HEK293 (cell line): Measurements from ENCODE around the gene NSD1.

ENCODE experiments used
- CTCF ChIA-PET: fragments of 350-600 bp; formaldehyde crosslinking; extraction: SDS; loops from one replicate; lab custom pipeline; 2021; ENCODE audit warnings: antibody characterized with exemption; lab: Yijun Ruan, JAX
- POLR2A ChIA-PET: fragments of 300-600 bp; formaldehyde crosslinking; extraction: SDS; loops from one replicate; lab custom pipeline; 2020; ENCODE audit warnings: antibody characterized with exemption, inconsistent platforms; lab: Yijun Ruan, JAX
- H3K27ac ChIP-seq: fragments of 200-500 bp; sonication (Bioruptor generic); 2 replicates; pipeline ENCODE4 v1.5.1; 2014; ENCODE audit warnings: low read depth, low read length, control low read depth, inconsistent platforms; ENCODE audit errors: extremely low read depth
- H3K36me3 ChIP-seq, 2 experiments: fragments of 200-500 bp in 1 of 2; sonication (Bioruptor generic) in 1 of 2; 1 replicate in 1 of 2; 2 replicates in 1 of 2; pipeline ENCODE4 v1.5.1; 2014 to 2017; ENCODE audit warnings: inconsistent platforms in 2 of 2, low read length in 2 of 2; ENCODE audit not compliant: control insufficient read depth in 2 of 2, insufficient read depth in 1 of 2
- H3K4me1 ChIP-seq: fragments of 200-500 bp; sonication (Bioruptor generic); 2 replicates; pipeline ENCODE4 v1.5.1; 2014; ENCODE audit warnings: mild to moderate bottlenecking, low read length, inconsistent platforms; ENCODE audit not compliant: control insufficient read depth, insufficient read depth
- H3K4me3 ChIP-seq: 2 replicates; pipeline ENCODE4 v1.5.1; 2011; ENCODE audit warnings: low read depth, mild to moderate bottlenecking, control low read depth, low read length, moderate library complexity
- H3K9me3 ChIP-seq: fragments of 200-500 bp; sonication (Bioruptor generic); 2 replicates; pipeline ENCODE4 v1.5.1; 2014; ENCODE audit warnings: low read depth, low read length, inconsistent platforms; ENCODE audit not compliant: control insufficient read depth, insufficient read depth
- ATF2 ChIP-seq: fragments of 450-650 bp; formaldehyde crosslinking; IDR thresholded peaks from 2 replicates; pipeline ENCODE4 v1.5.1; 2016; ENCODE audit warnings: missing biosample characterization, missing genetic modification characterization, low read depth
- PRDM1 ChIP-seq: fragments of 450-650 bp; formaldehyde crosslinking; IDR thresholded peaks from 2 replicates; pipeline ENCODE4; 2016; ENCODE audit warnings: missing biosample characterization, missing genetic modification characterization
- PRDM6 ChIP-seq: fragments of 450-650 bp; formaldehyde crosslinking; IDR thresholded peaks from 2 replicates; pipeline ENCODE4 v1.5.1; 2017; ENCODE audit warnings: missing biosample characterization, missing genetic modification characterization
- REST ChIP-seq: fragments of 450-650 bp; formaldehyde crosslinking; IDR thresholded peaks from 2 replicates; pipeline ENCODE4 v1.5.1; 2016; ENCODE audit warnings: missing biosample characterization, missing genetic modification characterization
- SP7 ChIP-seq: fragments of 450-650 bp; formaldehyde crosslinking; IDR thresholded peaks from 2 replicates; pipeline ENCODE4 v1.5.1; 2016; ENCODE audit warnings: missing biosample characterization, missing genetic modification characterization
- YY1 ChIP-seq: fragments of 450-650 bp; formaldehyde crosslinking; IDR thresholded peaks from 2 replicates; pipeline ENCODE4 v1.5.1; 2018; ENCODE audit warnings: missing biosample characterization, missing genetic modification characterization
- ZBTB10 ChIP-seq: fragments of 450-650 bp; formaldehyde crosslinking; IDR thresholded peaks from 2 replicates; pipeline ENCODE4 v1.5.1; 2016; ENCODE audit warnings: missing biosample characterization, missing genetic modification characterization
- ZBTB48 ChIP-seq: fragments of 450-650 bp; formaldehyde crosslinking; IDR thresholded peaks from 2 replicates; pipeline ENCODE4 v1.5.1; 2016; ENCODE audit warnings: missing biosample characterization, missing genetic modification characterization
- ZNF184 ChIP-seq: fragments of 450-650 bp; IDR thresholded peaks from 2 replicates; pipeline ENCODE4 v1.5.1; 2018; ENCODE audit warnings: missing biosample characterization, mild to moderate bottlenecking, missing genetic modification characterization
- ZNF19 ChIP-seq: fragments of 450-650 bp; formaldehyde crosslinking; IDR thresholded peaks from 2 replicates; pipeline ENCODE4; 2016; ENCODE audit warnings: missing biosample characterization, missing genetic modification characterization, low read depth
- ZNF280D ChIP-seq: fragments of 450-650 bp; formaldehyde crosslinking; IDR thresholded peaks from 2 replicates; pipeline ENCODE4 v1.5.1; 2016; ENCODE audit warnings: missing biosample characterization, missing genetic modification characterization
- ZNF292 ChIP-seq: fragments of 450-650 bp; formaldehyde crosslinking; IDR thresholded peaks from 2 replicates; pipeline ENCODE4 v1.5.1; 2016; ENCODE audit warnings: low read depth, missing biosample characterization, missing genetic modification characterization, borderline replicate concordance
- ZNF324 ChIP-seq: fragments of 450-650 bp; formaldehyde crosslinking; IDR thresholded peaks from 2 replicates; pipeline ENCODE4 v1.5.1; 2016; ENCODE audit warnings: missing biosample characterization, missing genetic modification characterization
- ZNF350 ChIP-seq: fragments of 450-650 bp; formaldehyde crosslinking; IDR thresholded peaks from 2 replicates; pipeline ENCODE4 v1.5.0; 2017; ENCODE audit warnings: missing biosample characterization, mild to moderate bottlenecking, missing genetic modification characterization
- ZNF366 ChIP-seq: fragments of 450-650 bp; formaldehyde crosslinking; conservative IDR thresholded peaks from 2 replicates; pipeline ENCODE4 v1.5.1; 2016; ENCODE audit warnings: missing biosample characterization, missing genetic modification characterization
- ZNF473 ChIP-seq: fragments of 450-650 bp; formaldehyde crosslinking; IDR thresholded peaks from 2 replicates; pipeline ENCODE4 v1.5.1; 2017; ENCODE audit warnings: missing biosample characterization, missing genetic modification characterization
- ZNF501 ChIP-seq: fragments of 450-650 bp; formaldehyde crosslinking; IDR thresholded peaks from 2 replicates; pipeline ENCODE4 v1.5.1; 2016; ENCODE audit warnings: missing biosample characterization, missing genetic modification characterization
- ZNF561 ChIP-seq: fragments of 450-650 bp; IDR thresholded peaks from 2 replicates; pipeline ENCODE4 v1.5.1; 2018; ENCODE audit warnings: missing biosample characterization, missing genetic modification characterization, borderline replicate concordance
- ZNF585B ChIP-seq: fragments of 450-650 bp; formaldehyde crosslinking; IDR thresholded peaks from 2 replicates; pipeline ENCODE4 v1.5.1; 2016; ENCODE audit warnings: missing biosample characterization, missing genetic modification characterization
- ZNF596 ChIP-seq: fragments of 450-650 bp; IDR thresholded peaks from 2 replicates; pipeline ENCODE4 v1.5.0; 2018; ENCODE audit warnings: missing biosample characterization, mild to moderate bottlenecking, missing genetic modification characterization, moderate library complexity
- ZNF664 ChIP-seq: fragments of 450-650 bp; formaldehyde crosslinking; IDR thresholded peaks from 2 replicates; pipeline ENCODE4 v1.5.1; 2016; ENCODE audit warnings: missing biosample characterization, missing genetic modification characterization
- ZNF670 ChIP-seq: fragments of 450-650 bp; formaldehyde crosslinking; IDR thresholded peaks from 2 replicates; pipeline ENCODE4 v1.5.1; 2016; ENCODE audit warnings: missing biosample characterization, missing genetic modification characterization, low read depth
- ZSCAN16 ChIP-seq: fragments of 450-650 bp; formaldehyde crosslinking; IDR thresholded peaks from 2 replicates; pipeline ENCODE4 v1.5.1; 2016; ENCODE audit warnings: missing biosample characterization, missing genetic modification characterization
- ZSCAN23 ChIP-seq: fragments of 450-650 bp; formaldehyde crosslinking; IDR thresholded peaks from 2 replicates; pipeline ENCODE4 v1.5.1; 2016; ENCODE audit warnings: missing biosample characterization, missing genetic modification characterization

Gene NSD1

GRCh38 chr5:177099422-177100093 lies 34.0 kb upstream of the NSD1 start:
- POLR2A ChIA-PET, result no interaction called here
- H3K36me3 ChIP-seq, result no peaks in the 10 kb centered on the region
- no peak overlapping the region for H3K4me3 ChIP-seq
- no peak overlapping the region for H3K27ac ChIP-seq
- H3K4me1 ChIP-seq, result no peaks in the 10 kb centered on the region
- CTCF ChIA-PET, result interaction anchor here (1.6 kb wide), 1 partner anchor 28 kb away, joined by 6 read pairs; no protein-coding TSS in a partner anchor
- no peaks in the 10 kb centered on the region for H3K9me3 ChIP-seq
- TF ChIP-seq ZNF19 (tag by site-specific recombination), result no peak
- TF ChIP-seq ZNF184 (tag by site-specific recombination), result no peak
- no peak for TF ChIP-seq ZBTB48 (tag by site-specific recombination)
- TF ChIP-seq ZNF596 (tag by site-specific recombination), result 0 out of 2 replicates have a peak, but pooled peaks have one; percentile 15
- TF ChIP-seq ZSCAN23 (tag by site-specific recombination), result no peak
- TF ChIP-seq REST, result no peak
- TF ChIP-seq ZNF366 (tag by site-specific recombination), result peak; percentile 97
- no peak for TF ChIP-seq ZNF350 (tag by site-specific recombination)
- no peak for TF ChIP-seq ATF2
- TF ChIP-seq PRDM1, result peak; percentile 78
- TF ChIP-seq ZNF585B (tag by site-specific recombination), result no peak
- TF ChIP-seq YY1 (tag by site-specific recombination), result no peak
- no peak for TF ChIP-seq ZNF292
- TF ChIP-seq ZNF324 (tag by site-specific recombination), result no peak
- TF ChIP-seq ZNF501 (tag by site-specific recombination), result no peak
- TF ChIP-seq ZSCAN16 (tag by site-specific recombination), result no peak
- no peak for TF ChIP-seq ZNF664 (tag by site-specific recombination)
- no peak for TF ChIP-seq ZNF670 (tag by site-specific recombination)
- TF ChIP-seq ZNF561 (tag by site-specific recombination), result no peak
- no peak for TF ChIP-seq ZNF473 (tag by site-specific recombination)
- TF ChIP-seq ZNF280D (tag by site-specific recombination), result no peak
- no peak for TF ChIP-seq SP7 (tag by site-specific recombination)
- no peak for TF ChIP-seq PRDM6
- TF ChIP-seq ZBTB10 (tag by site-specific recombination), result no peak
